Mucosa of rectum (tissue), 2 donors: Measurements from ENCODE around the gene ZNF324.
"Not testable (repeated sequence)": the region's sequence is repeated elsewhere in the genome, so short reads cannot be mapped to it uniquely, and the experiment has no call there.

Experiments
- H3K27ac ChIP-seq, 2 donors: one replicate each; pipeline ENCODE4 v1.7.0; 2013; ENCODE audit warnings: inconsistent platforms in 2 of 2, low read depth in 2 of 2, low read length in 2 of 2
- H3K27me3 ChIP-seq, 2 donors: one replicate each; pipeline ENCODE4 v1.7.0; 2013; ENCODE audit warnings: low read length in 2 of 2; ENCODE audit not compliant: control insufficient read depth in 2 of 2, insufficient read depth in 2 of 2
- H3K36me3 ChIP-seq, 2 donors: one replicate each; pipeline ENCODE4 v1.7.0; 2013; ENCODE audit warnings: low read length in 2 of 2; ENCODE audit not compliant: control insufficient read depth in 2 of 2, insufficient read depth in 2 of 2
- H3K4me1 ChIP-seq, 2 donors: one replicate each; pipeline ENCODE4 v1.7.0; 2013; ENCODE audit warnings: low read length in 2 of 2, mild to moderate bottlenecking in 1 of 2; ENCODE audit not compliant: control insufficient read depth in 2 of 2, insufficient read depth in 2 of 2
- H3K4me3 ChIP-seq, 2 donors: one replicate each; pipeline ENCODE4 v1.7.0; 2013; ENCODE audit warnings: low read length in 2 of 2
- H3K9ac ChIP-seq, 2 donors: one replicate each; pipeline ENCODE4 v1.7.0; 2013; ENCODE audit warnings: low read length in 2 of 2, low read depth in 1 of 2, mild to moderate bottlenecking in 1 of 2
- H3K9me3 ChIP-seq, 2 donors: one replicate each; pipeline ENCODE4 v1.7.0; 2013; ENCODE audit warnings: low read length in 2 of 2; ENCODE audit not compliant: control insufficient read depth in 2 of 2
- donor health status: healthy.
- donor health status: Normal muscosa, but diverticular disease.

Gene ZNF324

DNA sequence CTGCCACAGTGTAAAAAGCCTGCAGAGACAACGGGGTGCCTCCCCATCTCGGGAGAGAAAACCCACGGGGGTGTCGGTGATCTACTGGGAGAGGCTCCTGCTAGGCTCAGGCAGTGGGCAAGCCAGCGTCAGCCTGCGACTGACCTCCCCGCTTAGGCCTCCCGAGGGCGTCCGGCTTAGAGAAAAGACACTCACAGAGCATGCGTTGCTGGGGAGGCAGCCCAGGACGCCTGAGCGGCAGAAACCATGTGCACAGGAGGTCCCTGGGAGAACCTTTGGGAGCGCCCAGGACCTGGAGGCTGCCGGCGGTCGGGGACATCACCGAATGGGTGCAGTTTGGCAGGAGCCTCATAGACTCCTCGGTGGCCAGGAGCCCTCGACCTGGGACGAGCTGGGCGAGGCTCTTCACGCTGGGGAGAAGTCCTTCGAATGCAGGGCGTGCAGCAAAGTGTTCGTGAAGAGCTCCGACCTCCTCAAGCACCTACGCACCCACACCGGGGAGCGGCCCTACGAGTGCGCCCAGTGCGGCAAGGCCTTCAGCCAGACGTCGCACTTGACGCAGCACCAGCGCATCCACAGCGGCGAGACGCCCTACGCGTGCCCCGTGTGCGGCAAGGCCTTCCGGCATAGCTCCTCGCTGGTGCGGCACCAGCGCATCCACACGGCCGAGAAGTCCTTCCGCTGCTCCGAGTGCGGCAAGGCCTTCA, 4.1 kb downstream of the ZNF324 start:
- H3K4me3 ChIP-seq, H3K9me3 ChIP-seq, H3K9ac ChIP-seq, H3K27ac ChIP-seq, H3K27me3 ChIP-seq: not testable (repeated sequence)
- H3K36me3 ChIP-seq: peaks cover 22 to 28% of the 10 kb centered on the region in 2 donors
- peaks cover 16 to 18% of the 10 kb centered on the region in 2 donors for H3K4me1 ChIP-seq

DNA sequence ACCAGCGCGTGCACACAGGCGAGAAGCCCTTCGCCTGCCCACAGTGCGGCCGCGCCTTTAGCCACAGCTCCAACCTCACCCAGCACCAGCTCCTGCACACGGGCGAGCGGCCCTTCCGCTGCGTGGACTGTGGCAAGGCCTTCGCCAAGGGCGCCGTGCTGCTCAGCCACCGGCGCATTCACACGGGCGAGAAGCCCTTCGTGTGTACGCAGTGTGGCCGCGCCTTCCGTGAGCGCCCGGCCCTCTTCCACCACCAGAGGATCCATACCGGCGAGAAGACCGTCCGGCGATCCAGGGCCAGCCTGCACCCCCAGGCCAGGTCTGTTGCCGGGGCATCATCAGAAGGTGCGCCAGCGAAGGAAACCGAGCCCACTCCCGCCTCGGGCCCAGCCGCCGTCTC, 4.9 kb downstream of the ZNF324 start:
- Histone ChIP-seq H3K4me3 (no peak overlapping the region), H3K27ac (no peak overlapping the region), H3K4me1 (peaks cover 17 to 18% of the 10 kb centered on the region in 2 donors), H3K27me3 (no peaks in the 10 kb centered on the region), H3K9me3 (no peaks in the 10 kb centered on the region), H3K36me3 (peaks cover 22 to 28% of the 10 kb centered on the region in 2 donors), H3K9ac (no peak overlapping the region)

DNA sequence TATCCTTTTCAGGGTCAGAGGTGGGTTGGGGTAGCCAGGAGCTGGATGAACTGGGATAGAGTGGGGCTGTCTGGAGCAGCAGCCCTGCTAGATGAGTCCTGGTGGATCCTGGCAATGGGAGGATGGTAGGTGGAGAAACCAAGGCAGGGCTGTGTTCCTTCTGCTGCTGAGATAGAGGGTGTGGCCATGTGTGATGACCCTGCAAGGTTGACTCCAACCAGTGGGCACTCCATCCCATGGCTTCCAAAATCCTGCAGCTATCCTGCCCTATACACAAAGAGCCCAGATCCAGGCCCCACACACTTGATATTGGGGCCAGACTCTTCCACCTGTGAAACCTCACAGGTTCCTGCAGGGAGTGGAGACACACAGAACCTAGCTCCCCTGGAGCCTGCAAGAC, 6.9 kb downstream of the ZNF324 start:
- H3K9me3 ChIP-seq: no peaks in the 10 kb centered on the region
- H3K4me3 ChIP-seq: no peak overlapping the region
- peaks cover 22 to 31% of the 10 kb centered on the region in 2 donors for H3K36me3 ChIP-seq

DNA sequence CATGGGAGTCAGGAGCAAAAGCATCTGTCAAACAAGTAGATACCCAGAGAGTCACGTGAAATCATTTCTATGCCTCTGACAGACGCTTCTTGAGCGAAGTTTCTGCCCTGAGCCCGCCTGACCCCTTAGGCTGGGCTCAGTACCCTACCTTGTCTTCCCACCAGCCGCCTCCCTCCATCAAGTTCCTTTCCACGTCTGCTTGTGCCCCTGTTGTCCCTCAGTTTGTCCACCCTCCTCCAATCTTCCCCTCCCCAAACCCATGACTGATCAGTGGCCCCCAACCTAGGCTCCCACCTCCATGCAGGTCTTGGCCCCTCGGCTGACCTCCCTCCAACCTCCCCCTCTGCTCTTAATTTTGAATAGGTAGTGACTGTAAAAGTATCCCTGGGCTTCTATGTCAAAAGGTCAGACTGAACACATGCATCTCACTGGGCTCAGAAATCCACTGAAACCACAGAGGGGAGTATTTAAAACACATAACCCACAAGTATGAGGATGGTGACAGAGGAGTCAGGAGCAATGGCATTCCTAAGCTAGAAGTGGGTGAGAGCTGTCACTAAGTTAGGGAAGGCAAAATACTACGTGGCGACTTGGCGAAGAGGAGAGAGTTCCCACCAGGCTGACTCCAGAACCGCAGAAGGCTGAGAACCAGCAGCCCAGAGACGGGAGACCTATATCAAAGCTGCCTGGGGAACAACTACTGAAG, 7.6 kb downstream of the ZNF324 start:
- no peak overlapping the region for H3K9ac ChIP-seq
- H3K36me3 ChIP-seq: peaks cover 22 to 30% of the 10 kb centered on the region in 2 donors
- no peaks in the 10 kb centered on the region for H3K27me3 ChIP-seq
- no peak overlapping the region for H3K4me3 ChIP-seq
- no peaks in the 10 kb centered on the region for H3K9me3 ChIP-seq
- peaks cover 13 to 17% of the 10 kb centered on the region in 2 donors for H3K4me1 ChIP-seq
- H3K27ac ChIP-seq: no peak overlapping the region

More for the DNA sequence above, 6.9 kb downstream of the ZNF324 start:
- Histone ChIP-seq H3K4me1 (peaks cover 13 to 17% of the 10 kb centered on the region in 2 donors), H3K27ac (no peak overlapping the region), H3K9ac (no peak overlapping the region), H3K27me3 (no peaks in the 10 kb centered on the region)

DNA sequence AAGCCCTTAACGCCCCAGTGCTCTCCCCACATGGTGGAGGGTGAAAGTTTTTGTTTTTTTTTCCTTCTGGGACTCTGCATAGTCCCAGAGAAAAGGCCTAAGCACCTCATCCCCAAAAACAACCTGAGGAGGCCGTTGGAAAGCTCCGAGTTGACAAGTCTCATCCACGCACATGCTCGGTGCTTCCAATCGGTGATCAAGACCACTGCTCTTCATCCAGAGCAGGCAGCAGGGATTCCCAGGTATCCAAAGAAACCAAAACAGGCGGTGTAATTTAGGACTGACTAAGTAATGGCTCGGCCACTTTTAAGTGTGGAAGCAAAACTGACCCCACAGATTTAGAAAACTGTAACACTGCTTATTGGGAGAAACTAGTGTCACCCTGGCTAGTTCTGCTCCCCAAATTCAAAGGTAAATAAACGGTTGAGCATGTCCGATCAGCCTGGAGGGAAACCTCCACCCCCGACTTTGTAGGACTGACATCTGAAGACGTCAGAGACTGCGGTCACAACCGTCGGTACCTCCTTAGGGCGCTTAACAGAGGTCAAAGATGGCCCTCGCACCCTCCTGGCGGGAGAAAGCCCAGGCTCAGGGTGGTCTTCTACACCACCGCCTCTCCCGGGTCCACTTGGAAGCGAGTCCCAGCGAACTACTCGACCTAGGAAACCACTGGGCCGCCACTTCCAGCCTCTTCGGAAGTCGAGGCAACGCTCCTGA, 8.3 kb downstream of the ZNF324 start:
- Histone ChIP-seq H3K4me3 (peak overlapping the region; percentile 78 to 88), H3K27ac (peak overlapping the region; percentile 89), H3K27me3 (no peaks in the 10 kb centered on the region), H3K9ac (peak overlapping the region; percentile 80), H3K9me3 (no peaks in the 10 kb centered on the region), H3K4me1 (peaks cover 13 to 17% of the 10 kb centered on the region in 2 donors), H3K36me3 (peaks cover 19 to 26% of the 10 kb centered on the region in 2 donors)

DNA sequence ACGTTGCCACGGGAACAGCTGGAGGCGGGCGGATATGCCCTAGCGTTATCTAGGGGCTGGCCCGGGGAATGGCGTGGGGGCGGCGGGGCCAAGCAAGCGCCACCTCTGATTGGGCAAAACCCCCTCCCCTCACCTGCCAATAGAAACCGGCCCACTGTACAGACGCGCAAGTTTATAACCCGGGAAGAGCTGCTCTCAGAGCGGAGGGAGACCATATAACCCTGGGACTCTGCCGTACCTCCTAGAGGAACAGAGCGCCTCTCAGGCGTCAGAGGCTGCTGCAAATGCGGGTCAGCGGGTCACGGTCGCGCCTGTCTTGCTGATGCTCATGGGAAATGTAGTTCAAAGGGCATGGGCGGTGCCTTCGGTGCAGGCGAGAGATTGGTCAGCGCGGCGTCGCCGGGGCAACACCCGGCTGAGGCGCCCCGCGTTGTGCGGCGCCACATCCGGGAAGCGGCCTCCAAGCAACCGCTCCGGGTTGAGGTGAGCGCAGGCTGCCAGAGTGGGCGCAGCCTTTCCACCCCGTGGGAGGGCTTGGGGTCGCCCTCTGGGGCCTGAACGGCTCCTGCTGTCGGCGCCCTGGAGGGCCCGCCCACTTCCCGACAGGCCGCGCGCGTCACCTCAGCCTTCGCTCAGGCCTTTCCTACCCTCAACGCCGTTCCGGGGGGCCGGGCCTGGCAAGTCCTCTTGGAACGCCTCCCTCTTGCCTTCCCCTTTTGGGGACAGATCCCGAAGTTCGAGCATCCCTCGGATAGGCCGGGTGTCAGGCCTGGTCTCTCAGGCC, 9.0 kb downstream of the ZNF324 start, which contains the start of gene ZNF446:
TSS of gene ZNF446 (plus strand) at position 639 of the 784 bp plus-strand sequence. CDS start 867 bp downstream, outside the sequence.
- no peaks in the 10 kb centered on the region for H3K9me3 ChIP-seq
- peak within 1 kb of the TSS; percentile 80 for H3K9ac ChIP-seq
- no peaks in the 10 kb centered on the region for H3K27me3 ChIP-seq
- H3K36me3 ChIP-seq: peaks cover 23 to 26% of the 10 kb centered on the region in 2 donors
- peak within 1 kb of the TSS; percentile 78 to 88 for H3K4me3 ChIP-seq
- peak within 1 kb of the TSS; percentile 89 for H3K27ac ChIP-seq
- H3K4me1 ChIP-seq: peaks cover 13 to 17% of the 10 kb centered on the region in 2 donors

DNA sequence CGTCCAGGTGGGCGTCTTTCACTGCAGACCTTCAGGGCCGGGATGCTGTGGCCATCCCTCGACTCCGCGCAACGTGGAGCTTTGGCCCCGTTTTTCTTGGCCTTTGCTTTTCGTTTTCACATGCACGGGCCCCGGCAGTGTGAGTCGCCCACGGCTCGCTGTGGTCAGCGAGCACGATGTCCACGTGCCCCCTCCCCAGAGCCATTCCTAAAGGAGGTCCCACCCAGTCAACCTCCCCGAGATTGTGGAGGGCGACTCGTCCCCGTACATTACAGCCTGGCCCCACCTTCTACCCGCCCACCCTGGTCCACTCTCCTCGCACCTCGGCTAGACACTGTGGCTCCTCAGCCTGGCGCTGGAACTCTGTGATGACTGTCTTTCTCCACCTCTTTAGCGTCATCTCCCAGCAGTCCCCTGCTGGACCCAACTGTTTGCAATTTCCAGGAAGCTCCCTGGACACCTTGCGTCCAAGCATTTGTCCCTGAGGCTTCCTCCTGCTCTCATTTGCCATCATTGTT, 9.7 kb downstream of the ZNF324 start:
- peak overlapping the region; percentile 78 to 88 for H3K4me3 ChIP-seq
- H3K9me3 ChIP-seq: no peaks in the 10 kb centered on the region
- H3K36me3 ChIP-seq: peaks cover 26 to 27% of the 10 kb centered on the region in 2 donors
- H3K27me3 ChIP-seq: no peaks in the 10 kb centered on the region
- H3K4me1 ChIP-seq: peaks cover 13 to 17% of the 10 kb centered on the region in 2 donors
- H3K27ac ChIP-seq: peak overlapping the region; percentile 89
- H3K9ac ChIP-seq: peak overlapping the region; percentile 80

DNA sequence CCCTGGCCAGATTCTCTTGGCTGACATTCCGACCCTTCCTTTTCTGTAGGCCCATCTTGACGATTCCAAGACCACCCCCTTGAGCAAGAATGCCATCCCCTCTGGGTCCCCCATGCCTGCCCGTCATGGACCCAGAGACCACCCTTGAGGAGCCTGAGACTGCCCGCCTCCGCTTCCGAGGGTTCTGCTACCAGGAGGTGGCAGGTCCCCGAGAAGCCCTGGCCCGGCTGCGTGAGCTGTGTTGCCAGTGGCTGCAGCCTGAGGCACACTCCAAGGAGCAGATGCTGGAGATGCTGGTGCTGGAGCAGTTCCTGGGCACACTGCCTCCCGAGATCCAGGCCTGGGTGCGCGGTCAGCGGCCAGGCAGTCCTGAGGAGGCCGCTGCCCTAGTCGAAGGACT, 10.2 kb downstream of the ZNF324 start:
- H3K27me3 ChIP-seq: no peaks in the 10 kb centered on the region
- H3K27ac ChIP-seq: peak overlapping the region; percentile 89
- H3K4me1 ChIP-seq: peaks cover 13 to 17% of the 10 kb centered on the region in 2 donors
- peaks cover 22 to 23% of the 10 kb centered on the region in 2 donors for H3K36me3 ChIP-seq
- no peaks in the 10 kb centered on the region for H3K9me3 ChIP-seq
- H3K9ac ChIP-seq: no peak overlapping the region
- peak overlapping the region in 1 of 2 donors; percentile 78 for H3K4me3 ChIP-seq

DNA sequence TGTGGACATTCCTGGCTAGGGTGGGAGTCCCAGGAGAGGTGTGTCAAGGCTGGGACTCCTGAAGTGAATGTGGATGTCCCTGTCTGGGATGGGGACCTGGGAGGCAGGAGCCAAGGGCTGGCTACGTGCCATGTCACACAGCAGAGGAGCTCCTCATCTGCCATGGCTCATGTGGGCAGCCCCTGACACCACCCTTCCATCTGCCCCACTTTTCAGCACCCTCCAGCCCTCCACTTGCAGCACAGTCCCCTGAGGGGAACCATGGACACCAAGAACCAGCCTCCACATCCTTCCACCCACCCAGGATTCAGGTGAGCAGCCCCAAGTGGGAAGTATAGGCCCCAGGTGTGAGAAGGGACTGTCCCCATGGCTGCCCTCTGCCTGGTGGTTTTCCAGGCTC, 11.0 kb downstream of the ZNF324 start:
- Histone ChIP-seq H3K36me3 (peaks cover 15% of the 10 kb centered on the region in 2 donors), H3K9ac (no peak overlapping the region), H3K27me3 (no peaks in the 10 kb centered on the region), H3K27ac (no peak overlapping the region), H3K4me1 (peaks cover 13 to 17% of the 10 kb centered on the region in 2 donors), H3K4me3 (no peak overlapping the region), H3K9me3 (no peaks in the 10 kb centered on the region)
